ENCODE data around the gene GPR15.
"Not testable (repeated sequence)": the region's sequence is repeated elsewhere in the genome, so short reads cannot be mapped to it uniquely, and the experiment has no call there.

The GPR15 gene

DNA sequence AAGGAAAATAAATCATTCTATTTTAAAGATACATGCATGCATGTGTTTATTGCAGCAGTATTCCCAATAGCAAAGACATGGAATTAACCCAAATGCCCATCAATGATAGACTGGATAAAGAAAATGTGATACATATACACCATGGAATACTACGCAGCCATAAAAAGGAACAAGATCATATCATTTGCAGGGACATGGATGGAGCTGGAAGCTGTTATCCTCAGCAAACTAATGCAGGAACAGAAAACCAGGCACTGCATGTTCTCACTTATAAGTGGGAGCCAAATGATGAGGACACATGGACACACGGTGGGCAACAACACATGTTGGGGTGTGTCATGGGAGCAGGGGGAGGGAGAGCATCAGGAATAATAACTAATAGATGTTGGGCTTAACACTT is 28.0 kb downstream of the GPR15 start:
- H3K9ac ChIP-seq (ENCODE audit: low read depth, low read length, poor library complexity); H3K27ac ChIP-seq (replicated peaks; ENCODE audit: low read length); H2BK12ac ChIP-seq (ENCODE audit: low read length); H4K91ac ChIP-seq (ENCODE audit: low read depth, low read length, poor library complexity); H3K14ac ChIP-seq (ENCODE audit: low read length); H3K4ac ChIP-seq (ENCODE audit: low read length); H2BK15ac ChIP-seq (ENCODE audit: low read length); DNase-seq (ENCODE audit: low spot score); H2AK5ac ChIP-seq (ENCODE audit: low read depth, low read length); H3K4me1 ChIP-seq (ENCODE audit: control insufficient read depth in 2 of 2, insufficient read depth in 1 of 2, low read depth in 1 of 2, low read length in 2 of 2); H3K4me2 ChIP-seq (ENCODE audit: insufficient read depth, low read length, poor library complexity, severe bottlenecking); H3K9me3 ChIP-seq (replicated peaks in 1 of 2; ENCODE audit: control insufficient read depth in 2 of 2, insufficient read depth in 1 of 2, low read depth in 1 of 2, low read length in 2 of 2); H3K23ac ChIP-seq (ENCODE audit: low read depth, low read length, poor library complexity); H3K4me3 ChIP-seq (ENCODE audit: low read length in 2 of 2); H3K18ac ChIP-seq (ENCODE audit: low read length); H3K36me3 ChIP-seq (replicated peaks in 1 of 2; ENCODE audit: control insufficient read depth in 2 of 2, insufficient read depth in 2 of 2, low read length in 2 of 2); H3K27me3 ChIP-seq (ENCODE audit: control insufficient read depth in 3 of 3, insufficient read depth in 3 of 3, low read depth in 1 of 3, low read length in 3 of 3); H4K8ac ChIP-seq (ENCODE audit: low read depth, low read length); H2BK120ac ChIP-seq (ENCODE audit: low read depth, low read length); H3K79me1 ChIP-seq (ENCODE audit: low read depth, low read length); H2BK5ac ChIP-seq (ENCODE audit: low read length); H2AFZ ChIP-seq (ENCODE audit: low read length): not testable (repeated sequence)
- no CpG with 5 or more reads among the region's 2 CpGs for WGBS, 2 donors (ENCODE audit: extremely low coverage in 2 of 2, insufficient read length in 2 of 2, insufficient replicate concordance in 1 of 2)

GRCh38 chr3:98560911-98561310 is 29.1 kb downstream of the GPR15 start:
- WGBS, 2 donors (ENCODE audit: extremely low coverage in 2 of 2, insufficient read length in 2 of 2, insufficient replicate concordance in 1 of 2) = no CpG with 5 or more reads among the region's 2 CpGs
- Histone ChIP-seq H3K4me3 (ENCODE audit: low read length in 2 of 2) (no peak overlapping the region), H3K4me2 (ENCODE audit: insufficient read depth, low read length, poor library complexity, severe bottlenecking) (no peak overlapping the region), H3K27me3 (ENCODE audit: control insufficient read depth in 3 of 3, insufficient read depth in 3 of 3, low read depth in 1 of 3, low read length in 3 of 3) (peaks cover 0 to 8% (median 0%) of the 10 kb centered on the region in 3 experiments), H3K9ac (ENCODE audit: low read depth, low read length, poor library complexity) (no peak overlapping the region), H3K14ac (ENCODE audit: low read length) (no peak overlapping the region), H2AFZ (ENCODE audit: low read length) (no peak overlapping the region), H3K4me1 (ENCODE audit: control insufficient read depth in 2 of 2, insufficient read depth in 1 of 2, low read depth in 1 of 2, low read length in 2 of 2) (no peaks in the 10 kb centered on the region), H2BK5ac (ENCODE audit: low read length) (no peak overlapping the region), H3K18ac (ENCODE audit: low read length) (no peak overlapping the region), H3K27ac (replicated peaks; ENCODE audit: low read length) (no peak overlapping the region), H3K23ac (ENCODE audit: low read depth, low read length, poor library complexity) (no peak overlapping the region), H2AK5ac (ENCODE audit: low read depth, low read length) (no peak overlapping the region), H4K8ac (ENCODE audit: low read depth, low read length) (no peak overlapping the region), H3K9me3 (replicated peaks in 1 of 2; ENCODE audit: control insufficient read depth in 2 of 2, insufficient read depth in 1 of 2, low read depth in 1 of 2, low read length in 2 of 2) (no peaks in the 10 kb centered on the region), H3K4ac (ENCODE audit: low read length) (no peak overlapping the region), H2BK15ac (ENCODE audit: low read length) (no peak overlapping the region), H3K79me1 (ENCODE audit: low read depth, low read length) (no peaks in the 10 kb centered on the region), H2BK120ac (ENCODE audit: low read depth, low read length) (no peak overlapping the region), H4K91ac (ENCODE audit: low read depth, low read length, poor library complexity) (no peak overlapping the region), H3K36me3 (replicated peaks in 1 of 2; ENCODE audit: control insufficient read depth in 2 of 2, insufficient read depth in 2 of 2, low read length in 2 of 2) (no peaks in the 10 kb centered on the region), H2BK12ac (ENCODE audit: low read length) (no peak overlapping the region)
- DNase-seq (ENCODE audit: low spot score) = no peak

DNA sequence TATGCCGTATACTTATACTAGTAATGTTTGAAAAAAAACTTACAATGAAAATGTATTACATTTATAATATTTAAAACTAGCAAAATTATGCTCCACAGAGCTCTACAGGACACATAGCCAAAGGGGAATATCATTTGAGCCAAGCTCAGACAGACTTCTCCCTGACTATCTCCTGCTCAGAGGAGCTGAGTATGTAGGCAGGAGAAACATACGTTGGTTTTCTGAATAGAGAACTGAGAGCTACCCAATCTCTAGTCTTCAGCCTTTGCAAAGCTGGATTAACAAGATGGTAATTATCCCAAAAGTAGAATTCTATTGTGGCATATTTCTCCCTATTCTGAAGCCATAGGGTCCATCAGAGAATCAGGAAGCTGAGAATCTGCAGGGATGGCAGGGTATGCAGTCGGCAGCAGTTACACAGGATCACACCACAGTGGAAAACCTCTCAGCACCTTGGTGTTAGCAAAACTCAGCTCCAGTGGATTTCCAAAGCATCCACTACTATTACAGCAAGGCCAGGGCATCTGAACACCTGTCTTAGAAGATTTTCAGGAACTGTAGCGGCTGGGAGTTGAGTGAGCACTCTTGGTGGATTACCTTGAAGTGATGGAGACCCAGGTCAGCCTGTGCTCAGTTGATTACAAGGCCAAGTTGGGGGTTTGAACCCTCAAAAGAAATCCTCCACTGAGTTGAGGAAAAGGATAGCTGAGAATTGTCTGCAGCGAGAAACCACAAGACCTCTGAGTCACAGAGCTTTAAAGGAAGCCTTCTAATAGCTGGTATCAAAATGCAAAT is 30.1 kb downstream of the GPR15 start:
- Histone ChIP-seq H4K91ac (ENCODE audit: low read depth, low read length, poor library complexity) (no peak overlapping the region), H3K4me3 (ENCODE audit: low read length in 2 of 2) (no peak overlapping the region), H3K79me1 (ENCODE audit: low read depth, low read length) (no peaks in the 10 kb centered on the region), H3K14ac (ENCODE audit: low read length) (no peak overlapping the region), H2BK15ac (ENCODE audit: low read length) (no peak overlapping the region), H3K4ac (ENCODE audit: low read length) (no peak overlapping the region), H4K8ac (ENCODE audit: low read depth, low read length) (no peak overlapping the region), H3K27ac (replicated peaks; ENCODE audit: low read length) (no peak overlapping the region), H3K27me3 (ENCODE audit: control insufficient read depth in 3 of 3, insufficient read depth in 3 of 3, low read depth in 1 of 3, low read length in 3 of 3) (peaks cover 0 to 8% (median 0%) of the 10 kb centered on the region in 3 experiments), H3K4me1 (ENCODE audit: control insufficient read depth in 2 of 2, insufficient read depth in 1 of 2, low read depth in 1 of 2, low read length in 2 of 2) (no peaks in the 10 kb centered on the region), H2BK120ac (ENCODE audit: low read depth, low read length) (no peak overlapping the region), H2BK5ac (ENCODE audit: low read length) (no peak overlapping the region), H2BK12ac (ENCODE audit: low read length) (no peak overlapping the region), H3K9me3 (replicated peaks in 1 of 2; ENCODE audit: control insufficient read depth in 2 of 2, insufficient read depth in 1 of 2, low read depth in 1 of 2, low read length in 2 of 2) (no peaks in the 10 kb centered on the region), H3K23ac (ENCODE audit: low read depth, low read length, poor library complexity) (no peak overlapping the region), H2AFZ (ENCODE audit: low read length) (no peak overlapping the region), H3K9ac (ENCODE audit: low read depth, low read length, poor library complexity) (no peak overlapping the region), H3K18ac (ENCODE audit: low read length) (no peak overlapping the region), H3K36me3 (replicated peaks in 1 of 2; ENCODE audit: control insufficient read depth in 2 of 2, insufficient read depth in 2 of 2, low read length in 2 of 2) (no peaks in the 10 kb centered on the region), H2AK5ac (ENCODE audit: low read depth, low read length) (no peak overlapping the region), H3K4me2 (ENCODE audit: insufficient read depth, low read length, poor library complexity, severe bottlenecking) (no peak overlapping the region)
- WGBS, 2 donors (ENCODE audit: extremely low coverage in 2 of 2, insufficient read length in 2 of 2, insufficient replicate concordance in 1 of 2) = no CpG with 5 or more reads among the region's 5 CpGs
- DNase-seq (ENCODE audit: low spot score) = no peak

DNA sequence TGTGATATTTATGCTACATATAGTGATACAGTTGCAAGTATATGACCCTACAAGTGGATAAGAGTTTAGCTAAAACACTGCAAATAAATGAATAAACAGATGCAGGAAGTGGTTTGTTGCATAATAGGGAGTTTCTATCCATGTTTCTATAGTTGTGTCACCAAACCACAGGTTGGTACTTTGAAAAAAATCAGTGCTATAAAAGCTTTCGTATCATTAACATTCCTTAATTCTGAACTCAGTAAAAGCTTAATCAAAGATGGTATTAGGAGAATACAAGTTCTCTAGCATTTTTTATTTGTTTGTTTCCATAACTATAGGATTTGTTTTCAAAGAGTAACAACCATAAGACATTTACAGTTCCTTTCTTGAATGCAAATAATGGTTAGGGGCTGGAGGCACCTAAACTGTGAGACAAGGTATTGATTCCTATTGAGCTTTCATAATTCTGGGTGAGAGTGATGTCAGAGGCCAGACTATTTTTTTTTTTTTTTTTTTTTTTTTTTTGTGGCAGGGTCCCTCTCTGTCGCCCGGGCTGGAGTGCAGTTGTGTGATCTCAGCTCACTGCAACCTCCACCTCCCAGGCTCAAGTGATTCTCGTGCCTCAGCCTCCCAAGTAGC is 32.0 kb downstream of the GPR15 start:
- no CpG with 5 or more reads among the region's 4 CpGs for WGBS, 2 donors (ENCODE audit: extremely low coverage in 2 of 2, insufficient read length in 2 of 2, insufficient replicate concordance in 1 of 2)

More for the DNA sequence above, 32.0 kb downstream of the GPR15 start:
- no peak overlapping the region for H3K27ac ChIP-seq (replicated peaks; ENCODE audit: low read length)
- H2AK5ac ChIP-seq (ENCODE audit: low read depth, low read length) = no peak overlapping the region
- H3K4me2 ChIP-seq (ENCODE audit: insufficient read depth, low read length, poor library complexity, severe bottlenecking) = no peak overlapping the region
- no peak overlapping the region for H3K4ac ChIP-seq (ENCODE audit: low read length)
- H3K18ac ChIP-seq (ENCODE audit: low read length) = no peak overlapping the region
- no peaks in the 10 kb centered on the region for H3K36me3 ChIP-seq (replicated peaks in 1 of 2; ENCODE audit: control insufficient read depth in 2 of 2, insufficient read depth in 2 of 2, low read length in 2 of 2)
- no peak overlapping the region for H2AFZ ChIP-seq (ENCODE audit: low read length)
- no peak overlapping the region for H3K4me3 ChIP-seq (ENCODE audit: low read length in 2 of 2)
- H3K79me1 ChIP-seq (ENCODE audit: low read depth, low read length) = no peaks in the 10 kb centered on the region
- no peaks in the 10 kb centered on the region for H3K9me3 ChIP-seq (replicated peaks in 1 of 2; ENCODE audit: control insufficient read depth in 2 of 2, insufficient read depth in 1 of 2, low read depth in 1 of 2, low read length in 2 of 2)
- H3K14ac ChIP-seq (ENCODE audit: low read length) = no peak overlapping the region
- H2BK12ac ChIP-seq (ENCODE audit: low read length) = no peak overlapping the region
- H4K8ac ChIP-seq (ENCODE audit: low read depth, low read length) = no peak overlapping the region
- H2BK5ac ChIP-seq (ENCODE audit: low read length) = no peak overlapping the region
- no peak overlapping the region for H2BK120ac ChIP-seq (ENCODE audit: low read depth, low read length)
- H3K23ac ChIP-seq (ENCODE audit: low read depth, low read length, poor library complexity) = no peak overlapping the region
- no peak overlapping the region for H4K91ac ChIP-seq (ENCODE audit: low read depth, low read length, poor library complexity)
- no peak overlapping the region for H2BK15ac ChIP-seq (ENCODE audit: low read length)
- no peak overlapping the region for H3K9ac ChIP-seq (ENCODE audit: low read depth, low read length, poor library complexity)
- DNase-seq (ENCODE audit: low spot score) = no peak
- H3K27me3 ChIP-seq (ENCODE audit: control insufficient read depth in 3 of 3, insufficient read depth in 3 of 3, low read depth in 1 of 3, low read length in 3 of 3) = no peaks in the 10 kb centered on the region
- H3K4me1 ChIP-seq (ENCODE audit: control insufficient read depth in 2 of 2, insufficient read depth in 1 of 2, low read depth in 1 of 2, low read length in 2 of 2) = no peaks in the 10 kb centered on the region

Measured in neuronal stem cell (in vitro differentiated cells).